Measurements from ENCODE around the gene TNFRSF11A. TPM values are rescaled to one million over a fixed set of nuclear protein-coding genes. Genes with fewer than 3 reads are reported as not detected.

Gene TNFRSF11A
- total and polyA plus RNA-seq, 2 experiments from 2014 or later: 4.1 to 5.6 TPM

GRCh38 chr18:62301322-62301721, 23.8 kb upstream of the TNFRSF11A start:
- H3K4me3 ChIP-seq: no peak overlapping the region
- DNase-seq (ENCODE audit: low spot score): no peak
- no peaks in the 10 kb centered on the region for H3K9me3 ChIP-seq (ENCODE audit: low read depth)
- 100% methylated on average over 1 of the region's 1 CpG for WGBS (ENCODE audit: low lambda C conversion rate, missing lambda C conversion rate)
- no peaks in the 10 kb centered on the region for H3K36me3 ChIP-seq (replicated peaks; ENCODE audit: insufficient read depth, low read depth)
- TF ChIP-seq EZH2 (IDR thresholded peaks at IDR 0.05; ENCODE audit: borderline replicate concordance): no peak
- no peak for TF ChIP-seq EZH2phosphoT487 (IDR thresholded peaks at IDR 0.05; ENCODE audit: low read depth, severe bottlenecking, unreplicated experiment)
- TF ChIP-seq, protein P1, sequence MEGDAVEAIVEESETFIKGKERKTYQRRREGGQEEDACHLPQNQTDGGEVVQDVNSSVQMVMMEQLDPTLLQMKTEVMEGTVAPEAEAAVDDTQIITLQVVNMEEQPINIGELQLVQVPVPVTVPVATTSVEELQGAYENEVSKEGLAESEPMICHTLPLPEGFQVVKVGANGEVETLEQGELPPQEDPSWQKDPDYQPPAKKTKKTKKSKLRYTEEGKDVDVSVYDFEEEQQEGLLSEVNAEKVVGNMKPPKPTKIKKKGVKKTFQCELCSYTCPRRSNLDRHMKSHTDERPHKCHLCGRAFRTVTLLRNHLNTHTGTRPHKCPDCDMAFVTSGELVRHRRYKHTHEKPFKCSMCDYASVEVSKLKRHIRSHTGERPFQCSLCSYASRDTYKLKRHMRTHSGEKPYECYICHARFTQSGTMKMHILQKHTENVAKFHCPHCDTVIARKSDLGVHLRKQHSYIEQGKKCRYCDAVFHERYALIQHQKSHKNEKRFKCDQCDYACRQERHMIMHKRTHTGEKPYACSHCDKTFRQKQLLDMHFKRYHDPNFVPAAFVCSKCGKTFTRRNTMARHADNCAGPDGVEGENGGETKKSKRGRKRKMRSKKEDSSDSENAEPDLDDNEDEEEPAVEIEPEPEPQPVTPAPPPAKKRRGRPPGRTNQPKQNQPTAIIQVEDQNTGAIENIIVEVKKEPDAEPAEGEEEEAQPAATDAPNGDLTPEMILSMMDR (IDR thresholded peaks at IDR 0.05; ENCODE audit: poor library complexity): no peak
- no peak overlapping the region for H2AFZ ChIP-seq
- H3K4me1 ChIP-seq (ENCODE audit: insufficient read depth): no peaks in the 10 kb centered on the region
- no peaks in the 10 kb centered on the region for H3K9me2 ChIP-seq (replicated peaks; ENCODE audit: insufficient read depth)
- no peak overlapping the region for H3K4me2 ChIP-seq
- H3K79me2 ChIP-seq: no peaks in the 10 kb centered on the region
- no peaks in the 10 kb centered on the region for H4K20me1 ChIP-seq (ENCODE audit: insufficient read depth, poor library complexity, severe bottlenecking)
- H3K27ac ChIP-seq: no peak overlapping the region
- no peaks in the 10 kb centered on the region for H3K27me3 ChIP-seq

- Histone ChIP-seq H2AFZ (no peak overlapping the region), H3K9me2 (replicated peaks; ENCODE audit: insufficient read depth) (no peaks in the 10 kb centered on the region), H4K20me1 (ENCODE audit: insufficient read depth, poor library complexity, severe bottlenecking) (no peaks in the 10 kb centered on the region), H3K4me1 (ENCODE audit: insufficient read depth) (no peaks in the 10 kb centered on the region), H3K27ac (no peak overlapping the region), H3K4me2 (no peak overlapping the region), H3K27me3 (no peaks in the 10 kb centered on the region), H3K36me3 (replicated peaks; ENCODE audit: insufficient read depth, low read depth) (peaks cover 4% of the 10 kb centered on the region), H3K79me2 (no peaks in the 10 kb centered on the region), H3K9me3 (ENCODE audit: low read depth) (no peaks in the 10 kb centered on the region), H3K4me3 (no peak overlapping the region)
- no peak for DNase-seq (ENCODE audit: low spot score)
- WGBS (ENCODE audit: low lambda C conversion rate, missing lambda C conversion rate): 97% methylated on average over 1 of the region's 1 CpG
- TF ChIP-seq EZH2phosphoT487 (IDR thresholded peaks at IDR 0.05; ENCODE audit: low read depth, severe bottlenecking, unreplicated experiment) (no peak), EZH2 (IDR thresholded peaks at IDR 0.05; ENCODE audit: borderline replicate concordance) (no peak)
- TF ChIP-seq, protein P1 (IDR thresholded peaks at IDR 0.05; ENCODE audit: poor library complexity): no peak
Measured at GRCh38 chr18:62312851-62313250, 12.3 kb upstream of the TNFRSF11A start.

GRCh38 chr18:62318228-62319180, 6.6 kb upstream of the TNFRSF11A start:
- Histone ChIP-seq H3K27me3 (peaks cover 12% of the 10 kb centered on the region), H3K4me1 (ENCODE audit: insufficient read depth) (no peaks in the 10 kb centered on the region), H2AFZ (no peak overlapping the region), H3K9me3 (ENCODE audit: low read depth) (no peaks in the 10 kb centered on the region), H3K4me2 (no peak overlapping the region), H3K79me2 (no peaks in the 10 kb centered on the region), H4K20me1 (ENCODE audit: insufficient read depth, poor library complexity, severe bottlenecking) (no peaks in the 10 kb centered on the region), H3K36me3 (replicated peaks; ENCODE audit: insufficient read depth, low read depth) (no peaks in the 10 kb centered on the region), H3K27ac (no peak overlapping the region), H3K9me2 (replicated peaks; ENCODE audit: insufficient read depth) (no peaks in the 10 kb centered on the region), H3K4me3 (no peak overlapping the region)
- TF ChIP-seq EZH2 (IDR thresholded peaks at IDR 0.05; ENCODE audit: borderline replicate concordance) (no peak), EZH2phosphoT487 (IDR thresholded peaks at IDR 0.05; ENCODE audit: low read depth, severe bottlenecking, unreplicated experiment) (no peak)
- TF ChIP-seq, protein P1 (IDR thresholded peaks at IDR 0.05; ENCODE audit: poor library complexity): no peak
- WGBS (ENCODE audit: low lambda C conversion rate, missing lambda C conversion rate): 76% methylated on average over 4 of the region's 4 CpGs
- DNase-seq (ENCODE audit: low spot score): no peak

Data from hepatocyte (in vitro differentiated cells).